B cell (primary cell): ENCODE measurements around the gene SMURF1. TPM values are rescaled to one million over a fixed set of nuclear protein-coding genes. Genes with fewer than 3 reads are reported as not detected.

Experiments
- ATAC-seq: fragments of 200-7000 bp; cut with Tn5 transposase; one replicate; pipeline ENCODE4 v1.10.0; 2021; ENCODE audit warnings: low read depth, mild to moderate bottlenecking, moderate number of reproducible peaks, moderate library complexity
- CTCF ChIA-PET: fragments of 350-600 bp; sonication (Branson Sonifier 250); formaldehyde crosslinking; loops from one replicate; lab custom pipeline; 2021; ENCODE audit warnings: antibody characterized with exemption, inconsistent platforms; lab: Charles Lee
- POLR2A ChIA-PET: fragments of 350-600 bp; sonication (Branson Sonifier 250); formaldehyde crosslinking; loops from one replicate; lab custom pipeline; 2021; ENCODE audit warnings: antibody characterized with exemption; lab: Charles Lee
- DNase-seq: peaks from one replicate; pipeline ENCODE4 v3.0.0; 2013
- H2AFZ ChIP-seq: 2 replicates; pipeline ENCODE4 v1.6.1; 2012; ENCODE audit warnings: mild to moderate bottlenecking, low read depth, low read length; ENCODE audit not compliant: insufficient read depth, poor library complexity, severe bottlenecking
- H3K27ac ChIP-seq, 2 donors: 1 replicate in 1 of 2; 2 replicates in 1 of 2; pipeline ENCODE4 v1.5.1; 2012 to 2013; ENCODE audit warnings: low read length in 2 of 2, mild to moderate bottlenecking in 2 of 2, moderate library complexity in 1 of 2
- H3K27me3 ChIP-seq, 4 experiments: fragments of 200-600 bp in 1 of 4; sonication (generic) in 1 of 4; replicated peaks in 1 of 4; 1 replicate in 2 of 4; 2 replicates in 2 of 4; pipeline versions ENCODE4 v1.6.1 to v1.7.0; 2013 to 2016; ENCODE audit warnings: low read length in 3 of 4, mild to moderate bottlenecking in 2 of 4, mixed read lengths in 1 of 4, moderate library complexity in 1 of 4; ENCODE audit not compliant: insufficient read depth in 4 of 4, control insufficient read depth in 3 of 4; ENCODE audit errors: control extremely low read depth in 1 of 4
- H3K36me3 ChIP-seq, 2 experiments: replicated peaks in 1 of 2; 1 replicate in 1 of 2; 2 replicates in 1 of 2; pipeline versions ENCODE4 v1.6.1 to v1.7.1; 2013; ENCODE audit warnings: low read length in 1 of 2; ENCODE audit not compliant: insufficient read depth in 2 of 2, control insufficient read depth in 1 of 2; ENCODE audit errors: control extremely low read depth in 1 of 2, extremely low read depth in 1 of 2
- H3K4me1 ChIP-seq, 2 donors: fragments of 200-600 bp in 1 of 2; sonication (generic) in 1 of 2; 1 replicate in 1 of 2; 2 replicates in 1 of 2; pipeline versions ENCODE4 v1.5.1 to v1.6.1; 2013 to 2017; ENCODE audit warnings: low read length in 2 of 2; ENCODE audit not compliant: control insufficient read depth in 2 of 2, insufficient read depth in 2 of 2
- H3K4me2 ChIP-seq: replicated peaks from 2 replicates; pipeline ENCODE3; 2012; ENCODE audit warnings: mild to moderate bottlenecking, low read depth, low read length; ENCODE audit not compliant: poor library complexity, severe bottlenecking
- H3K4me3 ChIP-seq, 5 experiments: fragments of 200-600 bp in 1 of 5; sonication (generic) in 1 of 5; 1 replicate in 3 of 5; 2 replicates in 2 of 5; pipeline versions ENCODE4 v1.5.1 to v1.7.0; 2011 to 2016; ENCODE audit warnings: low read length in 4 of 5, mild to moderate bottlenecking in 4 of 5, low read depth in 2 of 5, control low read depth in 1 of 5, moderate library complexity in 1 of 5; ENCODE audit not compliant: insufficient read depth in 1 of 5; ENCODE audit errors: control extremely low read depth in 1 of 5, extremely low read depth in 1 of 5
- H3K79me2 ChIP-seq: fragments of 200-600 bp; sonication (generic); one replicate; pipeline ENCODE4 v1.6.0; 2016; ENCODE audit warnings: low read length; ENCODE audit not compliant: control insufficient read depth, insufficient read depth
- H3K9ac ChIP-seq: fragments of 200-600 bp; sonication (generic); 2 replicates; pipeline ENCODE4 v1.6.1; 2017; ENCODE audit warnings: mild to moderate bottlenecking, low read length, moderate library complexity
- H3K9me3 ChIP-seq, 3 donors: one replicate each; pipeline versions ENCODE4 v1.6.1 to v1.7.1; 2013; ENCODE audit warnings: low read length in 2 of 3; ENCODE audit not compliant: control insufficient read depth in 2 of 3, insufficient read depth in 1 of 3; ENCODE audit errors: control extremely low read depth in 1 of 3
- H4K20me1 ChIP-seq: 2 replicates; pipeline ENCODE4 v1.6.0; 2012; ENCODE audit warnings: mild to moderate bottlenecking, low read length; ENCODE audit not compliant: insufficient read depth, control insufficient read depth, poor library complexity, severe bottlenecking
- H3K27ac Mint-ChIP-seq: one replicate; pipeline ENCODE4 v1.8.0; 2021; ENCODE audit warnings: mixed read lengths
- H3K27me3 Mint-ChIP-seq: one replicate; pipeline ENCODE4 v1.8.0; 2021; ENCODE audit warnings: mixed read lengths
- H3K4me1 Mint-ChIP-seq: one replicate; pipeline ENCODE4 v1.8.0; 2021; ENCODE audit warnings: mixed read lengths
- H3K4me3 Mint-ChIP-seq: one replicate; pipeline ENCODE4 v1.8.0; 2021; ENCODE audit warnings: mixed read lengths
- H3K9me3 Mint-ChIP-seq: one replicate; pipeline ENCODE4 v1.8.0; 2022; ENCODE audit warnings: mixed read lengths; ENCODE audit not compliant: insufficient read depth
- CTCF ChIP-seq: fragments of 200-600 bp; IDR thresholded peaks from one replicate; pipeline ENCODE4 v1.8.0; 2022; ENCODE audit warnings: antibody characterized with exemption, mild to moderate bottlenecking
- EZH2 ChIP-seq: IDR thresholded peaks from 2 replicates; pipeline ENCODE4 v1.6.1; 2012; ENCODE audit warnings: borderline replicate concordance, low read depth, mild to moderate bottlenecking, moderate library complexity, low read length; ENCODE audit not compliant: insufficient read depth, poor library complexity, severe bottlenecking
- WGBS: methylation state at CpG from one replicate; pipeline ENCODE4 v1.1.5; 2013; ENCODE audit warnings: missing lambda C conversion rate; ENCODE audit not compliant: insufficient coverage; 5-methylcytosine and 5-hydroxymethylcytosine counted together
- intact Hi-C: fragments of 100-400 bp; cut with micrococcal nuclease; formaldehyde crosslinking; loops from one replicate; pipeline ENCODE4 v1.10.0; 2022
- polyA plus RNA-seq: library from polyadenylated mRNA; depleted of rRNA; stranded (reverse); fragments of >200 nt; gene quantifications from 2 replicates; pipeline ENCODE4 v1.2.3, GENCODE V29; 2012
- total RNA-seq, 2 donors: library from RNA; stranded (reverse); fragments of 120-200 nt in 1 of 2; gene quantifications; 1 replicate in 1 of 2; 2 replicates in 1 of 2; pipeline versions ENCODE4 v1.2.3 to v1.2.4, GENCODE V29; 2013 to 2022

Gene SMURF1
- total and polyA plus RNA-seq, 2 donors (not counting 1 experiment from before 2014, with no cell fraction given): 7.5 to 28.6 TPM

GRCh38 chr7:98985406-98985805 lies 158.5 kb downstream of the SMURF1 start:
- H3K4me1 Mint-ChIP-seq: no peaks in the 10 kb centered on the region
- no peaks in the 10 kb centered on the region for H3K27me3 ChIP-seq
- peaks cover 5% of the 10 kb centered on the region for H3K9me3 Mint-ChIP-seq
- H3K4me3 Mint-ChIP-seq: no peak overlapping the region
- H4K20me1 ChIP-seq: no peaks in the 10 kb centered on the region
- peaks cover 19 to 91% of the 10 kb centered on the region in 2 experiments for H3K36me3 ChIP-seq
- H3K4me1 ChIP-seq: no peaks in the 10 kb centered on the region
- H3K4me3 ChIP-seq: no peak overlapping the region
- H3K4me2 ChIP-seq: no peak overlapping the region
- intact Hi-C loops: no loop called here
- no peak for TF ChIP-seq EZH2
- TF ChIP-seq CTCF: no peak
- H3K9me3 ChIP-seq: peaks cover 0 to 3% (median 0%) of the 10 kb centered on the region in 3 donors
- H3K9ac ChIP-seq: no peak overlapping the region
- no peaks in the 10 kb centered on the region for H3K27me3 Mint-ChIP-seq
- ATAC-seq (no peak), DNase-seq (no peak)
- WGBS: 94% methylated on average over 4 of the region's 4 CpGs
- ChIA-PET POLR2A (no interaction called here), CTCF (no interaction called here)
- no peak overlapping the region for H3K27ac Mint-ChIP-seq
- no peak overlapping the region for H3K27ac ChIP-seq
- H3K79me2 ChIP-seq: no peaks in the 10 kb centered on the region
- H2AFZ ChIP-seq: no peak overlapping the region

GRCh38 chr7:98984126-98984525 lies 159.8 kb downstream of the SMURF1 start:
- Histone ChIP-seq H3K27me3 (no peaks in the 10 kb centered on the region), H3K9ac (no peak overlapping the region), H3K9me3 (peaks cover 0 to 3% (median 0%) of the 10 kb centered on the region in 3 donors), H3K79me2 (no peaks in the 10 kb centered on the region), H2AFZ (no peak overlapping the region), H3K27ac (no peak overlapping the region), H4K20me1 (no peaks in the 10 kb centered on the region), H3K36me3 (peaks cover 19 to 92% of the 10 kb centered on the region in 2 experiments), H3K4me3 (no peak overlapping the region), H3K4me1 (no peaks in the 10 kb centered on the region), H3K4me2 (no peak overlapping the region)
- ATAC-seq (no peak), DNase-seq (no peak)
- Mint-ChIP-seq H3K27me3 (no peaks in the 10 kb centered on the region), H3K27ac (no peak overlapping the region), H3K4me3 (no peak overlapping the region), H3K9me3 (peaks cover 5% of the 10 kb centered on the region), H3K4me1 (no peaks in the 10 kb centered on the region)
- TF ChIP-seq EZH2 (no peak), CTCF (no peak)
- ChIA-PET POLR2A (no interaction called here), CTCF (interaction anchor here (0.6 to 0.8 kb wide), 2 partner anchors 10 to 1529 kb away, joined by 3 read pairs; no protein-coding TSS in a partner anchor)
- intact Hi-C loops: no loop called here
- WGBS: 96% methylated on average over 10 of the region's 11 CpGs
